ENCODE measurements around the gene C3orf18. TPM values are rescaled to one million over a fixed set of nuclear protein-coding genes. Genes with fewer than 3 reads are reported as not detected.

Gene C3orf18
- total RNA-seq, 1 experiment from 2014 or later = 12.5 TPM

GRCh38 chr3:50607271-50608091, 39.9 kb upstream of the C3orf18 start:
- Histone ChIP-seq H3K4me3 (ENCODE audit: insufficient read depth, low read depth, low read length) (no peak overlapping the region), H3K27me3 (ENCODE audit: control insufficient read depth, insufficient read depth, low read length) (peaks cover 11% of the 10 kb centered on the region), H3K36me3 (replicated peaks; ENCODE audit: control insufficient read depth, insufficient read depth, low read length) (no peaks in the 10 kb centered on the region; the same call in 1 of the 2 replicates)
- no peak for DNase-seq

GRCh38 chr3:50606596-50606995, 39.0 kb upstream of the C3orf18 start:
- Histone ChIP-seq H3K36me3 (replicated peaks; ENCODE audit: control insufficient read depth, insufficient read depth, low read length) (no peaks in the 10 kb centered on the region; the same call in 1 of the 2 replicates), H3K4me3 (ENCODE audit: insufficient read depth, low read depth, low read length) (no peak overlapping the region)
- no peak for DNase-seq

GRCh38 chr3:50605901-50606326, 38.4 kb upstream of the C3orf18 start:
- no peak for DNase-seq
- H3K36me3 ChIP-seq (replicated peaks; ENCODE audit: control insufficient read depth, insufficient read depth, low read length) = no peaks in the 10 kb centered on the region; the same call in 1 of the 2 replicates
- no peak overlapping the region for H3K4me3 ChIP-seq (ENCODE audit: insufficient read depth, low read depth, low read length)
- H3K27me3 ChIP-seq (ENCODE audit: control insufficient read depth, insufficient read depth, low read length) = peaks cover 5% of the 10 kb centered on the region

More at GRCh38 chr3:50606596-50606995, 39.0 kb upstream of the C3orf18 start:
- H3K27me3 ChIP-seq (ENCODE audit: control insufficient read depth, insufficient read depth, low read length) = peaks cover 8% of the 10 kb centered on the region

GRCh38 chr3:50604628-50605588, 37.4 kb upstream of the C3orf18 start:
- Histone ChIP-seq H3K27me3 (ENCODE audit: control insufficient read depth, insufficient read depth, low read length) (no peaks in the 10 kb centered on the region), H3K4me3 (ENCODE audit: insufficient read depth, low read depth, low read length) (no peak overlapping the region)
- DNase-seq = no peak

GRCh38 chr3:50604110-50604621, 36.6 kb upstream of the C3orf18 start:
- no peak overlapping the region for H3K4me3 ChIP-seq (ENCODE audit: insufficient read depth, low read depth, low read length)
- no peak for DNase-seq
- no peaks in the 10 kb centered on the region; the same call in 1 of the 2 replicates for H3K36me3 ChIP-seq (replicated peaks; ENCODE audit: control insufficient read depth, insufficient read depth, low read length)
- no peaks in the 10 kb centered on the region for H3K27me3 ChIP-seq (ENCODE audit: control insufficient read depth, insufficient read depth, low read length)

More at GRCh38 chr3:50604628-50605588, 37.4 kb upstream of the C3orf18 start:
- no peaks in the 10 kb centered on the region; the same call in 1 of the 2 replicates for H3K36me3 ChIP-seq (replicated peaks; ENCODE audit: control insufficient read depth, insufficient read depth, low read length)

- Histone ChIP-seq H3K27me3 (ENCODE audit: control insufficient read depth, insufficient read depth, low read length) (no peaks in the 10 kb centered on the region), H3K4me3 (ENCODE audit: insufficient read depth, low read depth, low read length) (no peak overlapping the region), H3K36me3 (replicated peaks; ENCODE audit: control insufficient read depth, insufficient read depth, low read length) (no peaks in the 10 kb centered on the region; the same call in 1 of the 2 replicates)
- DNase-seq = no peak
Measured at GRCh38 chr3:50603261-50604109, 35.9 kb upstream of the C3orf18 start.

- no peak for DNase-seq
- H3K36me3 ChIP-seq (replicated peaks; ENCODE audit: control insufficient read depth, insufficient read depth, low read length) = no peaks in the 10 kb centered on the region; the same call in 1 of the 2 replicates
Measured at GRCh38 chr3:50602595-50603191, 35.1 kb upstream of the C3orf18 start.

GRCh38 chr3:50600841-50601591, 33.5 kb upstream of the C3orf18 start:
- Histone ChIP-seq H3K27me3 (ENCODE audit: control insufficient read depth, insufficient read depth, low read length) (no peaks in the 10 kb centered on the region), H3K36me3 (replicated peaks; ENCODE audit: control insufficient read depth, insufficient read depth, low read length) (no peaks in the 10 kb centered on the region), H3K4me3 (ENCODE audit: insufficient read depth, low read depth, low read length) (no peak overlapping the region)
- peak; percentile 72 for DNase-seq

More at GRCh38 chr3:50602595-50603191, 35.1 kb upstream of the C3orf18 start:
- H3K27me3 ChIP-seq (ENCODE audit: control insufficient read depth, insufficient read depth, low read length) = no peaks in the 10 kb centered on the region
- H3K4me3 ChIP-seq (ENCODE audit: insufficient read depth, low read depth, low read length) = no peak overlapping the region

- H3K36me3 ChIP-seq (replicated peaks; ENCODE audit: control insufficient read depth, insufficient read depth, low read length) = no peaks in the 10 kb centered on the region
- no peaks in the 10 kb centered on the region for H3K27me3 ChIP-seq (ENCODE audit: control insufficient read depth, insufficient read depth, low read length)
- DNase-seq = no peak
- H3K4me3 ChIP-seq (ENCODE audit: insufficient read depth, low read depth, low read length) = no peak overlapping the region
Measured at GRCh38 chr3:50600141-50600753, 32.7 kb upstream of the C3orf18 start.

GRCh38 chr3:50599716-50600118, 32.2 kb upstream of the C3orf18 start:
- H3K36me3 ChIP-seq (replicated peaks; ENCODE audit: control insufficient read depth, insufficient read depth, low read length) = no peaks in the 10 kb centered on the region
- DNase-seq = no peak

GRCh38 chr3:50599115-50599715, 31.7 kb upstream of the C3orf18 start:
- no peak for DNase-seq
- no peaks in the 10 kb centered on the region for H3K27me3 ChIP-seq (ENCODE audit: control insufficient read depth, insufficient read depth, low read length)
- no peaks in the 10 kb centered on the region for H3K36me3 ChIP-seq (replicated peaks; ENCODE audit: control insufficient read depth, insufficient read depth, low read length)
- no peak overlapping the region for H3K4me3 ChIP-seq (ENCODE audit: insufficient read depth, low read depth, low read length)

More at GRCh38 chr3:50599716-50600118, 32.2 kb upstream of the C3orf18 start:
- H3K4me3 ChIP-seq (ENCODE audit: insufficient read depth, low read depth, low read length) = no peak overlapping the region
- no peaks in the 10 kb centered on the region for H3K27me3 ChIP-seq (ENCODE audit: control insufficient read depth, insufficient read depth, low read length)

GRCh38 chr3:50594253-50594785, 26.8 kb upstream of the C3orf18 start:
- Histone ChIP-seq H3K36me3 (replicated peaks; ENCODE audit: control insufficient read depth, insufficient read depth, low read length) (no peaks in the 10 kb centered on the region), H3K4me3 (ENCODE audit: insufficient read depth, low read depth, low read length) (no peak overlapping the region), H3K27me3 (ENCODE audit: control insufficient read depth, insufficient read depth, low read length) (no peaks in the 10 kb centered on the region; the same call in 1 of the 2 replicates)
- no peak for DNase-seq
